ENCODE measurements around the gene TULP3.

Gene TULP3

GRCh38 chr12:2963760-2964292 lies 73.1 kb downstream of the TULP3 start:
- DNase-seq (ENCODE audit: low spot score) = no peak
- H3K4me3 ChIP-seq = peak overlapping the region; percentile 27
- no peak for TF ChIP-seq CTCF (IDR thresholded peaks at IDR 0.05)
- peak overlapping the region in 1 of 2 donors; percentile 53 for H3K27ac ChIP-seq

GRCh38 chr12:2967651-2968050 lies 77.0 kb downstream of the TULP3 start:
- no peak overlapping the region for H3K27ac ChIP-seq
- TF ChIP-seq CTCF (IDR thresholded peaks at IDR 0.05) = no peak
- no peak overlapping the region for H3K4me3 ChIP-seq
- DNase-seq (ENCODE audit: low spot score) = no peak

GRCh38 chr12:2970744-2971143 lies 80.1 kb downstream of the TULP3 start:
- H3K27ac ChIP-seq = no peak overlapping the region
- no peak for TF ChIP-seq CTCF (IDR thresholded peaks at IDR 0.05)
- DNase-seq (ENCODE audit: low spot score) = no peak

GRCh38 chr12:2973566-2973965 lies 82.9 kb downstream of the TULP3 start:
- no peak overlapping the region for H3K27ac ChIP-seq
- no peak for TF ChIP-seq CTCF (IDR thresholded peaks at IDR 0.05)
- H3K4me3 ChIP-seq = no peak overlapping the region
- no peak for DNase-seq (ENCODE audit: low spot score)

More at GRCh38 chr12:2970744-2971143, 80.1 kb downstream of the TULP3 start:
- no peak overlapping the region for H3K4me3 ChIP-seq

GRCh38 chr12:2974560-2974971 lies 83.9 kb downstream of the TULP3 start:
- no peak for TF ChIP-seq CTCF (IDR thresholded peaks at IDR 0.05)
- Histone ChIP-seq H3K27ac (peak overlapping the region in 1 of 2 donors; percentile 33), H3K4me3 (peak overlapping the region; percentile 58)
- no peak for DNase-seq (ENCODE audit: low spot score)

GRCh38 chr12:2976581-2976996 lies 85.9 kb downstream of the TULP3 start:
- H3K27ac ChIP-seq = no peak overlapping the region
- no peak for DNase-seq (ENCODE audit: low spot score)
- TF ChIP-seq CTCF (IDR thresholded peaks at IDR 0.05) = no peak
- no peak overlapping the region for H3K4me3 ChIP-seq

- no peak for DNase-seq (ENCODE audit: low spot score)
- H3K4me3 ChIP-seq = no peak overlapping the region
- TF ChIP-seq CTCF (IDR thresholded peaks at IDR 0.05) = no peak
- H3K27ac ChIP-seq = no peak overlapping the region
Measured at GRCh38 chr12:2977776-2978175, 87.1 kb downstream of the TULP3 start.

Measured in coronary artery (tissue), 2 donors.